ACHN (cell line): ENCODE data around the gene SLC25A48.
"Not testable (repeated sequence)": the region's sequence is repeated elsewhere in the genome, so short reads cannot be mapped to it uniquely, and the experiment has no call there.

ENCODE experiments used
- DNase-seq: peaks from one replicate; pipeline ENCODE4 v3.0.0-alpha.2; 2015
- in situ Hi-C: cut with HindIII; loops from 2 replicates; pipeline ENCODE4 v1.10.0; 2017; ENCODE audit warnings: low sequenced_read_pairs, low pct_ligation_motif_present, low pct_unique_long_range_greater_than_20kb

The SLC25A48 gene

DNA sequence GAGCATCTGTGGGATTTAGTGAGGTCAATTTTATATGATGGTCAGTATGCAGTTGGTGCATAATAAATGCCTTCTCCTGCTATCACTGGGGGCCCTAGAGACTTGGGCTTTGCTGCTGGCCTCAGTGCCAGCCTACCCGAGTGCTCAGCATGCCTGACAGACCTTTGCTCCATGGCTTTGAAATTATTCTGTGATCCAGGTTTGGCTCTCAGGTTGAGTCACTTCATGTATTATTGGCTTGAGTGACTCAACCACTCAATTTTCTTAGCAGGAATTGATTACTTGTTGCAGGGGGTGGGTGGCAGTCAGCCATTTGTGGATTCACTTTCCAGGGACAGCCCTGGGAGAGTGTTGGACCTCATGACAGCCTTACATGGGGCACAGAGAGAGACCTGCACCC, 13.5 kb downstream of the SLC25A48 start:
- no peak for DNase-seq
- in situ Hi-C loops: no loop called here

DNA sequence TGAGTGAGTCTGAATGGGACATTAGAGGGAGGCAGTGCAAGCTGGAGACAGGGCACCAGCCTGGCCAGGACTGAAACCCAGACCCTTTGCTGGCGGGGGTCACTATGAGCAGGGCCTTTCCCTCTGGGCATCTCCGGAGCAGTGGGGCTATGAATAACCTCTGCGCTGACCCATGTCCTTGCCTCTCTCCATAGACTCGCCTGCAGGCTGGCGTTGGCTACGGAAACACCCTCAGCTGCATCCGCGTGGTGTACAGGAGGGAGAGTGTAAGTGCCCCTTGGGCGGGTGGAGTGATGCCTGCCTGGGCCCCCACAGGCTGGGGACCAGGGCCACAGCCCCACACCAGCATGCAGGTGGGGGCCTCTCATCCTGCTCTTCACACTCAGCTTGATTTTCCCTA, 15.8 kb downstream of the SLC25A48 start:
- no peak for DNase-seq
- in situ Hi-C loops: no loop called here

DNA sequence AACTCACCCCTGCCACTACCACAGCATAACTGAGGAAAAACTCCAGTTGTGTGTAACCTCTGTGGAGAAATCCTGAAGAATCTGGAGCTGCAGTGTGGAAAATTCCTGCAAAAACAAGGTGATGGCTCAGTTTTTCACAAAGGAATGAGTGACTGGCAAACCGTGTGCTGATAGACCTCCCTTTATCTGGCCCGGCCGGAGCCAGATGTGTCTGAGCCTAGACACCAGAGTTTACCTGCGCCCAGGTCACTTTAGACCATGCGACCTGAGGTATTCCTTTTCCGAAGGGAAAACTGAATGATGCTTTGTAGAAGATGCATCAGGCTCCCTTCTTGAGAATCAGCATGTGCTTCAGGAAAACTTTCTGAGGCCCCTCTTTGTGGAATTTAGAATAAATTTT, 16.2 kb downstream of the SLC25A48 start:
- in situ Hi-C loops: no loop called here
- no peak for DNase-seq

DNA sequence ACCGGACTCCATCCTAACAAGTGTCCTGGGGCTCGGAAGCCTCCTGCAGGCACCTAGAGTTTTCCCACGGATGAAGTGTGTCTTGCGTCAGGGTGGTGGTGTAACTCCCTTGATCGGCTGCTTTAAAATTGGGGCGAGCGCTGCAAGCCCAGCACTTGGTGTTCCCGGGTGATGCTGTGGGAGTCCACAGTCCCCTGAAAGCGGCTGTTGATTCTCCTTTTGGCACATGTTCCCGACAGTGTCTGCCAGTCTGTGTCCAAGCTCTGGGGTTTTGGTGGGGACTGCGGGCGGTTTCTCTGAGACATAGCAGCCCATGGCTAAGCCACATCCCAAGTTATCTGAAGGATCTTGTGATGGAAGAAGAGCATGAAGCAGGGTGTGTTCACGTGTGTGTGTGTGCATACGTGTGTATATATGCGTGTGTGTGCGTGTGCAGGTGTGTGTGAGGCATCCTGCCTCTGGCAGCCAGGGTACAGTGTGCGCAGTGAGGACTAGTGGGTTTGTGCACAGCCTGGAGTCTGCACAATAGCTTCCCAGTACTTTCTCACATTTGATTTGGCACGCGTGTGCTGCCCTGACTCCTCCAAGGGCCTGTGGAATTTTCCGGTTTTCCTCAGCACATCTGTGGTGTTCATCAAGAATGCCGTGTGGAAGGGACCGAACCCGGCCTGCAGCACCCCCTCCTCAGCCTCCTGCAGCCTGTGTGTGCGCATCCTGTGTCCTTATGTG, 16.9 kb downstream of the SLC25A48 start:
- no peak for DNase-seq
- in situ Hi-C loops: no loop called here

DNA sequence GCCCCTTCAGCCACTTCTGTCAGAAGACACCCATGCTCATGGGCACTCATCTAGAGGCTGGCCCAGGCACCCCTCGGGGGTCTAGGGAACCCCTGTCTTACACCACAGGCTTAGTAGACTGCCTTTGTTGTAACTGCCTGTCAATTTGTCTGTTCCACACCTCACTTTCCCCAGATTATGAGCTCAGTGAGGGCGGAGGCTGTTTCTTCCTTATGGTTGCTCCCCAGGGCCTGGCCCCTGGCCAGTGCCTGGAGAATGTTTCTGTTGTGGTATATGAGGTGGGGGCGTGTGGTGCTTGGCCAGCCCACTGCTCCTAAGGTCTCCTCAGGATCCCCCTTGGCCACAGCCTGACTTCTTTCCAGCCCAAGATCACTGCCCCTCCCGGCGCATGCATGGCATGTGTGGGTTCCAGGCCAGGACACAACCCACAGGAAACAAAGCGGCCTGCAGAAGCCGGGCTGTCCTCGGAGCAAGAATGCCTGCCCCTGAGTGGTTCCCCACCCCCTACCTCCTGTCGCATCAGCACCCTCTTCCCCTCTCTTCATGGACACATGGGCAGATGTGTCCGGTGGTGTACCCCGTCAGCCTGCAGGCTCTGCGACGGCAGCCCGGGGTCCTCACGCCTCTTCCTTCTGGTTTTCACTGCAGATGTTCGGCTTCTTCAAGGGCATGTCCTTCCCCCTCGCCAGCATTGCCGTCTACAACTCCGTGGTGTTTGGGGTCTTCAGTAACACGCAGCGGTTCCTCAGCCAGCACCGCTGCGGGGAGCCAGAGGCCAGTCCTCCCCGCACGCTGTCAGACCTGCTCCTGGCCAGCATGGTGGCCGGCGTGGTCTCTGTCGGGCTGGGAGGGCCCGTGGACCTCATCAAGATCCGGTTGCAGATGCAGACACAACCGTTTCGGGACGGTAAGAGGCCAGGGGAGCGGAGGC, 17.7 kb downstream of the SLC25A48 start:
- in situ Hi-C loops: no loop called here
- DNase-seq: no peak

DNA sequence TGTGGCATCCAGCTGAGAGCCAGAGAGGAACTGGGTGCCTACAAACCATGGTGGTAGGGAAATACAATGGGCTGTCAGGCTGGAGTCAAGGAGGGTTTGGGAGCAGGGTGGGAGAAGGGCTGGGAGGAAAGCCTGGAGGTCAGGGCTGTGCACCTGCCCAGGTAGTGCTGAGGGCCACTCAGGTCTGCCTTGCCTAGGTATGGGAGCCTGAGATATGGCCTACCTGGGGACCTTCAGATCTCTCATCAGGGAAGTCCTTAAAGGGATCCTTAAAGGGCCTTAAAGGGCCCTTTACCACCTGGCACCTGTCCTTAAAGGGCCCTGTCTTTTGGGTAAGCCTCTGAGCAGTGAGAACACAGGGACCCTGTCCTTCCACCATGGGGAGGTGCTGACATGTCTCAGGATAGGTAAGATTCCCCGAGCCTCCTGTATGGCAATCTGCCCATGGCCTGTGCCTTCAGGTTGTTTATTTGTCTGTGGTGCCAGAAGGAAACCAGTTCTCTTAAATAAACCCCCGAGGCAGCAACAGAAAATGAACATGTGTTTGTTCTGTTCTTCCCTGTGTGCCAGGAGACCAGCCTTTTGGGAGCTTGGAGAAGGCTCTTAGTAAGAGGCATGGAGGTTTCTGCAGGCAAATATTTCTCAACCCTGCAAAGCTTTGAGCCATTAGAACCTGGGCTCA, 23.3 kb downstream of the SLC25A48 start:
- in situ Hi-C loops: no loop called here

DNA sequence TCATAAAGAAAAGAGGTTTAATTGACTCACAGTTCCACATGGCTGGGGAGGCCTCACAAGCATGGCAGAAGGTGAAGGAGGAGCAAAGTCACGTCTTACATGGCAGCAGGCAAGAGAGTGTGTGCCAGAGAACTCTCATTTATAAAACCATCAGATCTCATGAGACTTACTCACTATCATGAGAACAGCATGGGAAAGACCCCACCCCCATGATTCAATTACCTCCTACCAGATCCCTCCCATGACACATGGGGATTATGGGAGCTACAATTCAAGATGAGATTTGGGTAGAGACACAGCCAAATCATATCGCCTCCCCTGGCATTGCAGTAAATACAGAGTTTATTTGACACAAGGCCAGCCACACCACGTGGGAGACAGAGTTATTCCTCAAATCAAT, 24.7 kb downstream of the SLC25A48 start:
- in situ Hi-C loops, DNase-seq: not testable (repeated sequence)

More for the DNA sequence above, 23.3 kb downstream of the SLC25A48 start:
- DNase-seq: no peak

DNA sequence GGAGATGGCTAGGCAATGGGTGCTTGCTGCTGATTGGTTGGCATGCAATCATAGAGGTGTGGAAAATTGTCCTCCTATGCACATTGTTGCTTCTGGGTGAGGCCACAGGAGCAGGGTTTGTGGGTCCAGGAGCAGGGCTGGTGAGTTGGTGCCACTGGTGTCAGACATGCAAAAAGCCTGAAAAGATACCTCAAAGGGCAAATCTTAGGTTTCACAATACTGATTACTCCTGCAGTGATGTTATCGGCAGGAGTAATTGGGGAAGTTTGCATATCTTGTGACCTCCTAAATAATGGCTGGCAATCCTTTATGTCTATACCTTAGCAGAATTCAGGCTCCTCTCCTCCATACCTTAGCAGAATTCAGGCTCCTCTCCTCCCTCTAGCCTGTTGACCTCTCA, 25.2 kb downstream of the SLC25A48 start:
- DNase-seq: no peak
- in situ Hi-C loops: no loop called here

DNA sequence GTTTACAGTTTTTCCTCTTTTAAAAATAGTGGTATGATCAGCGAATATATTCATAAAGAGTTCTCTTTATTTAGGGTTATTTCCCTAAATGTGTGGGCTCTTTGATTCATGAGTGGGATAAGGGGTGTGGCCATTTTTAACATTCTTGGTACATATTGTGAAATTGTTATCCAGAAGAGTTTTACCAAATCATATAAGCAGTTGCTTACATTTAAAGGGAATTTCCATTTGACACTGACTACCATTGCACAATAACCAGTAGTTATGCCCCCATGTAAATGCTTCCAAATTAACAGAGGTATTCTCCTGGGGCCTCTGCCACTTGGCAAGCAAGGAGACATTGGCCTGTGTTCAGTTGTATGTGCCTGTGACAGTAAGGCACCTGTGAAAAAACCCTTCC, 27.2 kb downstream of the SLC25A48 start:
- in situ Hi-C loops: no loop called here
- no peak for DNase-seq

DNA sequence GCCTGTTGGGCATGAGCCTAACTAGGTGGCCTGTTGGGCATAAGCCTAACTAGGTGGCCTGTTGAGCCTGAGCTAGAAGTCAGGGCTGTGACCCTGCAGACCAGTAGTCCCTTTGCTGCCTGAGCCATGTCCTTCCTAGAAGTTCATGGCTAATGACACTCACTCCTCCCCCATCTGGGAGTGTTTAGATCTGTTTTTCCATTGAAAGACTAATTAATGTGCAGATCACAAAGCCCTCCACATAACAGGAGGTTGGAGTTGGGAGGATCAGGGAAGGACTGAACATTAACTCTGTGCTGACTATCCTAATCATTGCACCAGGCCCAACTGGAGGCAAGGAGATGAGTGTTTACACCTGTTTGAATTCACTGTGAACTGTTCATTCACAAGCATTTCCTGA, 27.6 kb downstream of the SLC25A48 start:
- no peak for DNase-seq
- in situ Hi-C loops: no loop called here

DNA sequence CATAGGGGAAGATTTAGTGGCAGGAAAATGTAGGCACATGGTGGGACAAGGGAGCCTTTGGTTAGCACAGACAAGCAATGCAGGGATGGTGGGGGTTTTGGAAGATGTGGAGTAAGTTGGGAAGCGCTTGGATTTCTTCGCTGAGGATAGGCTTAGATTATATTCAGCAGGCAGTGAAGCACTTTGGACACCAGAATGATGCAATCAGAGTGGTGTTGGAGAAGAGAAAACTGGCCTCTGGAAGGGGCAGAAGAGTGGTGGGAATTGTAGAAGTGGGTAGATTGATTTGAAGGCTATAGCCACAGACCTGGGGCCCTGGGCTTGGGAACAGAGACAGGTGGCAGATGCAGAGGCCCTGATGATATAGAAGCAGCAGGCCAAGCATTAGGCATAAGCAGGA, 28.3 kb downstream of the SLC25A48 start:
- no peak for DNase-seq
- in situ Hi-C loops: no loop called here

DNA sequence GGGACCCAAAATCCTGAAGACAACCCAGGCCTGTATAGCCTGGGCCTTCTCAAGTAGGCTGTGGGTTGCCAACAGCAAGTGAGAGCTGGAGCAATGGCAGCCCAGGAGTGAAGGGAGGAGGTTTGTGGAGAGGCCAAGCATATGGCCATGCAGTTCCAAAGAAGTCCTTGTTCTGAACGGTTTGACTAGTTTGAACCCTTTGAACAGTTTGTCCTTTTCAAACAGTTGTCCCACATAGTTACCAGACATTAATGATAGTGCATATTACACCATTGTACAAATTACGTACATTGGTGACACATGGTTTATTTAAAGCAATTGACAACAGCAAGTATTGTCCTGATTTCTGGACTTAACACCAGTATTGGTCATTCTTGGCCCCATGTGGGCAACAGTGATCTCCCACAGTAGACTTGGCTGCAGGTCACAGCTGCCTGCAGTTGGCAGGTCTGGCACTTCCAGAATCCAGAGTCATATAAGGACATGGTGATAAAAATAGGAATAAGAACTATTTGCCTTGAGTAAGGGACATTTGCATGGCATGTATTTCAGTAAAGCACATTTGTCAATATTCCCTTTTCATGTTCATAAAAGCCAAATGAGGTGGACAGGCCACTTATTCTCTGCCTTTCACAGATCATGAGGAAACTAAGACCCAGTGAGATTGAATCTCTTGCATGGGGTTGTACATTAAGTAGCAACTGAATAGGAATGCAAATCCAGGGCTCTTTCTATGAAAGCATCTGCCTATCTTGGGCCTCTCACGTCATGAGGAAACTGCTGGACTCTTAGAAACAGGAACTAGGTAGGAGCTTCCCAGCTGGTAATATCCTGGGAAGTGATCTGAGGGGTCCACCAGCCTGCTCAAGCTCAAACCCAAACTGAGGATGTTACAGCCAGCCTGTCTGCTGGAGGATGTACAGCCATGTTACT, 30.3 kb downstream of the SLC25A48 start:
- in situ Hi-C loops: no loop called here
- no peak for DNase-seq

DNA sequence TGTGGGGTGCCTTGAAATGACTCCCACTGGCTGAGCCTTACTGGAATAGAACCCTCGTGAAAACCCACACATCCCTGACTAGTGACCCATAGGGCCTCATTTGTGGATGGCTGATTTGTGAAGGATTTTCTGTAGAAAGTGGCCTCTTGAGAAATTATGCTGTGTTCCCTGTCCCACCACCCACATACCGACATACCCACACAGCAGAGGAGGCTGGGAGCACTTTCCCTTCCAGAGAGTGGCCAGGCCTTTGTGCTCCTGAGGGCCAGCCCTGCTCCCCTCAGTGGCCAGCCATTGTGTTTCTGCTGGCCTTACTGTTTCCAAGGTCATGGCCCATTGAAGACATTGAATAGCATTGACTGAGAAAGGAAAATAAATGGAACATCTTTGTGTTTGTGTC, 31.6 kb downstream of the SLC25A48 start:
- in situ Hi-C loops: no loop called here
- no peak for DNase-seq

DNA sequence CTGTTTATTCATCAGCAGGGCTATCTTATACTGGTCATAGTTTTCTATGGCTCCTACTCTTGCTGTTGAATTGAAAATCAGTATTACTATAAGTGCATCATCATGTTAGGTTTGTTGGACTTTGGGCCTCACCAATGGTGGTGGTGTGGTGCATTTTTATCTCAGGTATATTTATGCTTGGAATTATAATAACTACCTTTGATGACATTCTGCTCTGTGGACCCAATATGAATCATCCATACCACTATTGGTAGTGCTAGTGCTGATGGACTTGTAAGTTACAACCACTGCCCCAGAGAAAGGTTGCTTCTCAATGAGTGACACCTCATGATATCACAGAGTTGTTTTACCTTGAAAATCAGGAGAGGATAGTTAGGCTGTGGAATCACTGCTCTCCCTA, 33.1 kb downstream of the SLC25A48 start:
- in situ Hi-C loops: no loop called here
- no peak for DNase-seq

DNA sequence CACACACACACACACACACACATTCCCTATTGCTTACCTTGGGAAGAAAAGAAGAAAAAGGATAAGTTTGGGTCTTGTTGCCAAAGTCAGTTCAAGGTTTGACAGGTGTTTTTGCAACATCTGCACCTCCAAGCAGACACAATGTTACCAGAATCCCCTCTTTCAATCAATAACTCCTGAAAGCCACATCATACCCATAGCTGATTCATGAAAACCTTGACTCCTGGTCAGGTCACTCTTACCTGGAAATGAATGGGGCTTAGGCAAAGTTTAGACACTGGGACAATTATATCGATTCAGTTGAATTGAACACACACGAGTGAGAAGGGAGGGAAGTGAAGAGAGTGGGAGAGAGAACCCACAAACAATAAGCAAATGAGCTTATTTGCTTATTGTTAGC, 34.2 kb downstream of the SLC25A48 start:
- in situ Hi-C loops: no loop called here
- DNase-seq: no peak

DNA sequence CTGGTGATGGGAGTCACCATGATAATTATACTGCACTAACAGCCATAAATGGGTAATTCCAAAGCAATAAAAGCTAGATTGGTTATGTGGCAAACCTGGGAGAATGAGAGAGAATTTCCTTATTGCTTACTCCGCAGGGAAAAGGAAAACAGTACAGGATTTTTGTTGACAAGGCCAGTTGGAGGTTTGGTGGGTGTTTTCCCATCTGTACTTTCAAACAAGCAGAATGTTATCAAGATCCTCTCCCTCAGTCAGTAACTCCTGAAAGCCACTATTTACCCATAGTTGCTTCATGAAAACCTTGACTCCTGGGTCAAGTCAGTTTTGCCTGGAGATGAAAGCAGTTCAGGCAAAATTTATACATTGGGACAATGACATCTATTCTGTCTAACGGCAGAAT, 34.8 kb downstream of the SLC25A48 start:
- in situ Hi-C loops: no loop called here
- no peak for DNase-seq

DNA sequence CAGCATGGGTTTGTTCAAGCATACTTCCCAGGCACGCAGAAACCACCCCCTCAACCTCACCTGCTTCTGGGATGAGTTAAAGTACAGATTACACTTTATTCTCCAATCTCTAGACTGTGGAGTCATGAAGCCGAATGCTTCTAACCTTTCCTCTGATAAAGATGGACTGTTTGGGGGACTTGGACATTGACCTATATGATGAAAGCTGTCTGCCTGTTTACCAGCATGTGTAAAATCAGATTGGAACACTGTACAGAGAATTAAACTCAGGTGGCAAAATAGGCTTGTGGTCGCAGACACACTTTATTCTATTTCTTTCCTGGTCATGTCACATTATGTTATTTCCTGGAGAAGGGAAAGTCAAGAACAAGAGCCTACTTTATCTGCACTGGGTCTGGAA, 35.5 kb downstream of the SLC25A48 start:
- DNase-seq: no peak
- in situ Hi-C loops: no loop called here

DNA sequence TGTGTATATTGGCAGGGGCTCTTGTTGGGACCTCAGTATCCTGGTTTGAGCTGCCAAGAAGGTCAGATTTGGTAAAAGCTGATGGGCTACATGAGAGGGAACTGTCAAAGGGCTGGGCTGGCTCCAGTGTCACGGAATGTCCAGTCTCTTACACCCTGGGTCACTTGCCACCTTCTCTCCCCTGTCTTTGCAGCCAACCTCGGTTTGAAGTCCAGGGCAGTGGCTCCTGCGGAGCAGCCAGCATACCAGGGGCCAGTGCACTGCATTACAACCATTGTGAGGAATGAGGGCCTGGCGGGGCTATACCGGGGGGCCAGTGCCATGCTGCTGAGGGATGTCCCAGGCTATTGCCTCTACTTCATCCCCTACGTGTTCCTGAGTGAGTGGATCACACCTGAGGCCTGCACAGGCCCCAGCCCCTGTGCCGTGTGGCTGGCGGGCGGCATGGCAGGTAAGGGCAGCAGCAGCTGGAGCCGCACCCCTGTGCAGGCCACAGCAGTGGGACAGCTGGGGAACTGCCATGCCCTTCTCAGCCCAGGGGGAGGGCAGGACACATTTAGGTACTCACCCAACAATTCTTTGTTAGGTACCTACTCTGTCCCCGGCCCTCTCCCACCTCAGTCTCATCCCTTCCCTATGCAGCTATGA, 36.9 kb downstream of the SLC25A48 start:
- no peak for DNase-seq
- in situ Hi-C loops: no loop called here
